Right cardiac atrium (tissue), 5 donors: ENCODE results near the gene TMEM169. TPM values are rescaled to one million over a fixed set of nuclear protein-coding genes. Genes with fewer than 3 reads are reported as not detected.
"Not testable (repeated sequence)": the region's sequence is repeated elsewhere in the genome, so short reads cannot be mapped to it uniquely, and the experiment has no call there.

Experiments used
- ATAC-seq, 2 donors: fragments of 200-7000 bp; cut with Tn5 transposase; one replicate each; pipeline versions ENCODE4 v1.8.0 to v1.9.1; 2020; ENCODE audit warnings: moderate library complexity in 2 of 2, mild to moderate bottlenecking in 1 of 2
- DNase-seq, 3 donors: peaks; one replicate each; pipeline ENCODE4 v3.0.0-alpha.2; 2020
- H3K27ac ChIP-seq: one replicate; pipeline ENCODE4 v1.5.1; 2013; ENCODE audit warnings: mild to moderate bottlenecking, low read length, control low read depth, moderate library complexity
- H3K27me3 ChIP-seq: one replicate; pipeline ENCODE4 v1.6.1; 2013; ENCODE audit not compliant: control insufficient read depth, insufficient read depth
- H3K4me1 ChIP-seq: one replicate; pipeline ENCODE4 v1.6.1; 2013; ENCODE audit warnings: low read length; ENCODE audit not compliant: control insufficient read depth, insufficient read depth
- H3K4me3 ChIP-seq: one replicate; pipeline ENCODE4 v1.5.1; 2013; ENCODE audit warnings: low read length, control low read depth
- H3K9me3 ChIP-seq: one replicate; pipeline ENCODE4 v1.6.1; 2013; ENCODE audit warnings: low read length; ENCODE audit not compliant: control insufficient read depth
- WGBS: extraction: QIAGEN DNeasy Blood & Tissue Kit; methylation state at CpG from one replicate; pipeline ENCODE4 v1.1.7; 2013; 5-methylcytosine and 5-hydroxymethylcytosine counted together
- intact Hi-C, 4 donors: fragments of 100-400 bp; cut with DNase I; formaldehyde crosslinking; loops; one replicate each; pipeline versions ENCODE4 v1.11.0 to v1.14.0; 2022 to 2023
- polyA plus RNA-seq: library from polyadenylated mRNA; stranded (reverse); fragments of 200-250 nt; gene quantifications from one replicate; pipeline ENCODE4 v1.2.3, GENCODE V29; 2013
- total RNA-seq, 4 donors: library from RNA; stranded (reverse); fragmentation: NEBNext Ultra II Directional; extraction: Animal tissue kit (Norgen Biotek cat#: 25700); gene quantifications; one replicate each; pipeline ENCODE4 v1.2.1, GENCODE V29; 2021
- donor health status: healthy with polysubstance abuse.
- donor health status: DM: no; HTN: yes; CAD: no.
- donor health status: DM: no; HTN: no; CAD: no.
- donor health status: DM: no; HTN: yes; CAD: no; lungs with severe emphysema.
- donor health status: DM: yes; HTN: yes; CAD: no.

The TMEM169 gene
- total and polyA plus RNA-seq, 5 donors: 0.14 to 0.42 (median 0.25) TPM; not detected in 1

GRCh38 chr2:216134958-216135541 lies 53.3 kb downstream of the TMEM169 start:
- intact Hi-C loops: no loop called here
- no peak overlapping the region for H3K27ac ChIP-seq
- H3K4me3 ChIP-seq: no peak overlapping the region
- no peaks in the 10 kb centered on the region for H3K27me3 ChIP-seq
- DNase-seq: no peak
- no peak for ATAC-seq
- 91% methylated on average over 4 of the region's 4 CpGs for WGBS
- H3K4me1 ChIP-seq: no peaks in the 10 kb centered on the region
- no peaks in the 10 kb centered on the region for H3K9me3 ChIP-seq

- H3K4me1 ChIP-seq: no peaks in the 10 kb centered on the region
- H3K4me3 ChIP-seq: no peak overlapping the region
- no peak overlapping the region for H3K27ac ChIP-seq
- DNase-seq: no peak
- H3K27me3 ChIP-seq: no peaks in the 10 kb centered on the region
- H3K9me3 ChIP-seq: no peaks in the 10 kb centered on the region
- no peak for ATAC-seq
- intact Hi-C loops: no loop called here
Observed at GRCh38 chr2:216139884-216140283, 58.2 kb downstream of the TMEM169 start.

GRCh38 chr2:216141516-216141915 lies 59.8 kb downstream of the TMEM169 start:
- H3K4me1 ChIP-seq, H3K9me3 ChIP-seq, H3K27me3 ChIP-seq, H3K4me3 ChIP-seq, intact Hi-C loops, DNase-seq, H3K27ac ChIP-seq, ATAC-seq: not testable (repeated sequence)
- WGBS: 97% methylated on average over 4 of the region's 4 CpGs

GRCh38 chr2:216142540-216142939 lies 60.8 kb downstream of the TMEM169 start:
- Histone ChIP-seq H3K4me3 (no peak overlapping the region), H3K27ac (no peak overlapping the region), H3K9me3 (no peaks in the 10 kb centered on the region), H3K27me3 (no peaks in the 10 kb centered on the region), H3K4me1 (peaks cover 2% of the 10 kb centered on the region)
- 94% methylated on average over 1 of the region's 1 CpG for WGBS
- ATAC-seq (no peak), DNase-seq (no peak)
- intact Hi-C loops: no loop called here

DNA sequence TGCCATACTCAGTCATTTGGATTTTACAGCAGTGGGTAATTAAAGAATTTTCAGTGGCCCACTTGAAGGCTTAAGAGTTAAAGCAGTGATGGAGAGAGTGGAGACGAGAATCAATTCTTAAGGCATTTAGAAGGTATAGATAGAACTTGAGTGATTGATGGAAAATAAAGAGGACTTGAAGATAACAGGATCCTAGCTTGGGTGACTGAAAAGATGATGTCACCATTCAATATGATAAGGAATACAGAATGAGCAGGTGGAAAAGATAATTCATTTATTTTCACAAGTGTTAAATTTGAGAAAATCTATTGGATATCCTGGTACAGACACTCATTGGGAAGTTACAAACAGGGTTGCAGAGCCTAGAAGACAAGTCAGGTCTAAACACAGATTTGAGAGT lies 62.7 kb downstream of the TMEM169 start:
- intact Hi-C loops: no loop called here
- no peaks in the 10 kb centered on the region for H3K27me3 ChIP-seq
- H3K4me1 ChIP-seq: peaks cover 2% of the 10 kb centered on the region
- 79% methylated on average over 1 of the region's 1 CpG for WGBS
- no peak overlapping the region for H3K4me3 ChIP-seq
- H3K9me3 ChIP-seq: no peaks in the 10 kb centered on the region
- no peak for ATAC-seq
- H3K27ac ChIP-seq: no peak overlapping the region
- DNase-seq: no peak

- DNase-seq (no peak), ATAC-seq (no peak)
- Histone ChIP-seq H3K27me3 (no peaks in the 10 kb centered on the region), H3K4me1 (peaks cover 2% of the 10 kb centered on the region), H3K9me3 (no peaks in the 10 kb centered on the region), H3K4me3 (no peak overlapping the region), H3K27ac (no peak overlapping the region)
- WGBS: 94% methylated on average over 4 of the region's 4 CpGs
- intact Hi-C loops: no loop called here
Observed at GRCh38 chr2:216144857-216145256, 63.1 kb downstream of the TMEM169 start.

DNA sequence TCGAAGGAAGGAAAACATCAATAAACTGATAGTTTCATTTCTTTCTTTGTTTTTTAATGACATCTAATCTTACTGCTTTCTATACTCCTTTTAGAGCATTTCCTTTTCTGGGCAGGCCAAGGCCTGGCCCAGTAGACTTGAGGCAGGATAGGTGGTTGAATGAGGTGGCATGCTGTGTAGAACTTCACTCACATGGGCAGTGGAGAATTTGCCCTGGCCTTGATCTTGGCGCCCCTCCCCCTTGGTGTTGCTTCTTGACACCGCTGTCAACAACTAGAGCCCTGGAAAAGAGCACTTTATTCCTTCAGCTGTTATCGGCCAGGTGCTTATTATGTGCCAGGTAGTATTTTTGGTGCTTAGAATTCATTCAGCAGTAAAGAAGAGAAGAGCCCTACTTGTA lies 64.9 kb downstream of the TMEM169 start:
- peaks cover 2% of the 10 kb centered on the region for H3K4me1 ChIP-seq
- H3K27ac ChIP-seq: no peak overlapping the region
- no peak for DNase-seq
- H3K9me3 ChIP-seq: no peaks in the 10 kb centered on the region
- no peak for ATAC-seq
- no peak overlapping the region for H3K4me3 ChIP-seq
- no peaks in the 10 kb centered on the region for H3K27me3 ChIP-seq
- WGBS: 84% methylated on average over 4 of the region's 4 CpGs
- intact Hi-C loops: no loop called here

DNA sequence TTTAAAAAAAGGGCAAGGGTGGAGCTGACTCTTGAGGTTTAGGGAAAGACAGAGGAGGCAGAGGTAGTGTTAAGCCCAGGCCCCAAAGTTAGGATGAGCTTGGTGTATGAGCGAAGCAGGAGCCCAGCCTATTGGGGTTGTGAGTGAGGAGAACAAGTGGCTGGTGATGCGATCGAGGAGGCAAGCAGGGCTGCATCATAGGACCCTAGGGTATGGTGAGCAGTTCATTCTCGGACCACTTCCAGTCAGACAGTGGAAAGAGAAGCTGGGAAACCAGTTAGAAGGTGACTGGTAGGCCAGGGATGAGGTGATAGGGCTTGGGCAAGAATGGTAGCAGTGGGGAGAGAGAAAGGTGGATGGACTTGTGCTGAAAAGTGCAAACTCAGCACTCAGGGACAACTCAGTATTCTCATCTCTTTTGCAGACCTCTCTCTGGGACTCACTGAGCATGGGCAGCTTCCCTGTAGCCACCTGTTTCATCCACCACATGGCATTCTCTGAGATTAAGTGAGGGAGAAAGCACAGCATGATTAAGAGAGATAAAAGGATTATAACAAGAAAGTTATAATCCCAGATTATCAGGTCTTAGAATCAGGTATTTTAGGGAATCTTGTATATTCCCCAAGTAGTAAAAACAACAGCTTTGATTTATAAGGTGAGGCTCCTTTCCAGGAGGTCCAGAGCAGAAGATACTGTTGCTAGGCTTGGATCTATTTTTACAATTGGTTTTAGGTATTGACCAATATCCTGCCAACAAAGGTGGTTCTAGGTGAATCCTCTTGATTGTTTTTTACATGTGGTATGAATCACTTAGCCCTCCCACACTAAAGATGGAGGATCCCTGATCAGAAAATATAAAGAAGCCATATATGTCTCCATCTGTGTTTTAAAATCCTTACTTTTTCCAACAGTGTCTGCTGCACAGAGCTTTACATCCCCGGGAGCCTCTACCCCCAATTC lies 65.7 kb downstream of the TMEM169 start:
- no peak overlapping the region for H3K4me3 ChIP-seq
- intact Hi-C loops: no loop called here
- H3K4me1 ChIP-seq: peaks cover 2% of the 10 kb centered on the region
- H3K27me3 ChIP-seq: no peaks in the 10 kb centered on the region
- 93% methylated on average over 5 of the region's 5 CpGs for WGBS
- H3K27ac ChIP-seq: no peak overlapping the region
- no peak for ATAC-seq
- no peak for DNase-seq
- H3K9me3 ChIP-seq: no peaks in the 10 kb centered on the region

- Histone ChIP-seq H3K27ac (no peak overlapping the region), H3K9me3 (no peaks in the 10 kb centered on the region), H3K4me3 (no peak overlapping the region), H3K4me1 (peaks cover 2% of the 10 kb centered on the region), H3K27me3 (no peaks in the 10 kb centered on the region)
- ATAC-seq (no peak), DNase-seq (no peak)
- WGBS: 95% methylated on average over 4 of the region's 4 CpGs
- intact Hi-C loops: no loop called here
Observed at GRCh38 chr2:216148983-216149382, 67.3 kb downstream of the TMEM169 start.

GRCh38 chr2:216149741-216150140 lies 68.0 kb downstream of the TMEM169 start:
- WGBS: 81% methylated on average over 5 of the region's 5 CpGs
- intact Hi-C loops: no loop called here
- H3K4me3 ChIP-seq: no peak overlapping the region
- H3K27ac ChIP-seq: no peak overlapping the region
- H3K27me3 ChIP-seq: no peaks in the 10 kb centered on the region
- H3K9me3 ChIP-seq: no peaks in the 10 kb centered on the region
- DNase-seq (no peak), ATAC-seq (no peak)
- H3K4me1 ChIP-seq: peaks cover 2% of the 10 kb centered on the region

DNA sequence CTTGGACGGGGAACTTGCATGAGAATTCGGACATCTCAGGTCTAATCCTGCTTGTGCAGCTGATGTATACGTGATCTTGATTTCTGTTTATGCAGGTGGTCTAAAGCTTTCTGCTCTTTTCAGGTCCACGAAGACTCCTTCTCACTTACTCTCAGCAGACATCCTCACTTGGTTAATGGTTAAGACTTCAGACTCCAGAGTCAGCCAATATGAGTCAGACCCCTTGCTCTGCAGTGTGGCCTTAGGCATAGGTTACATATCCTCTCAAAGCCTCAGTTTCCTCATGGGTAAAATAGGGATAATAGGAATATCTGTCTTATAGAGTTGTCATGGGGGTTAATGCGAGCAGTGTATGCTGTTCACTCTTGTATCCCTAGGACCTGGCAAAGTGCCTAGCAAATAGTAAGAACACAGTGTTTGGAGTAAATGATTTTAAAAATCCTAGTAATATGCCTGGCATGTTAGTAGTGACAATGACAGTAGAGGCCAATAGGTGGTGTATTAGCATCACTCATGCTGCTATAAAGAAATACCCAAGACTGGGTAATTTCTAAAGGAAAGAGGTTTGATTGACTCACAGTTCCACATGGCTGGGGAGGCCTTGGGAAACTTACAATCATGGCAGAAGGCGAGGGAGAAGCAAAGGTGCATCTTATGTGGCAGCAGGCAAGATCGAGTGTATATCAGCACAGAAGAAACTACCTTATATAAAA lies 69.8 kb downstream of the TMEM169 start:
- Histone ChIP-seq H3K27me3 (no peaks in the 10 kb centered on the region), H3K4me1 (peaks cover 2% of the 10 kb centered on the region), H3K4me3 (no peak overlapping the region), H3K9me3 (no peaks in the 10 kb centered on the region), H3K27ac (no peak overlapping the region)
- WGBS: 92% methylated on average over 7 of the region's 7 CpGs
- DNase-seq: no peak
- intact Hi-C loops: no loop called here
- ATAC-seq: no peak
